ENCODE results near the gene HELT.

GRCh38 chr4:184968784-184969201, 49.5 kb upstream of the HELT start:
- TF ChIP-seq SNAI2 (CRISPR knock-in tag; IDR thresholded peaks at IDR 0.05) = no peak
- TF ChIP-seq ZC3H10 (CRISPR knock-in tag; IDR thresholded peaks at IDR 0.05) = no peak
- TF ChIP-seq ARNTL (CRISPR knock-in tag; IDR thresholded peaks at IDR 0.05; ENCODE audit: borderline replicate concordance, low read depth) = no peak
- no peak for TF ChIP-seq RARB (CRISPR knock-in tag; IDR thresholded peaks at IDR 0.05)
- TF ChIP-seq CREB5 (CRISPR knock-in tag; IDR thresholded peaks at IDR 0.05; ENCODE audit: low read depth) = no peak
- no peak for TF ChIP-seq ISL1 (CRISPR knock-in tag; IDR thresholded peaks at IDR 0.05)
- TF ChIP-seq ZFP30 (CRISPR knock-in tag; IDR thresholded peaks at IDR 0.05) = no peak
- no peak for TF ChIP-seq PPARA (CRISPR knock-in tag; IDR thresholded peaks at IDR 0.05; ENCODE audit: borderline replicate concordance)
